Heart right ventricle (tissue), 16 donors: ENCODE results near the gene IL18R1. TPM values are rescaled to one million over a fixed set of nuclear protein-coding genes. Genes with fewer than 3 reads are reported as not detected.
"Not testable (repeated sequence)": the region's sequence is repeated elsewhere in the genome, so short reads cannot be mapped to it uniquely, and the experiment has no call there.

ENCODE experiments used
- ATAC-seq, 8 donors: fragments of 200-7000 bp; cut with Tn5 transposase; one replicate each; pipeline ENCODE4 v1.9.1; 2020; ENCODE audit warnings: mild to moderate bottlenecking in 8 of 8, moderate library complexity in 8 of 8, moderate number of reproducible peaks in 1 of 8
- DNase-seq, 2 donors: peaks; one replicate each; pipeline ENCODE4 v3.0.0-alpha.2; 2020
- H3K27ac ChIP-seq, 10 donors: fragments of 200-600 bp; sonication (generic) in 2 of 10; one replicate each; pipeline versions ENCODE4 v1.5.0 to v1.8.0; 2020 to 2022; ENCODE audit warnings: mild to moderate bottlenecking in 3 of 10
- H3K27me3 ChIP-seq, 7 donors: fragments of 200-600 bp; one replicate each; pipeline ENCODE4 v1.8.0; 2021 to 2022; ENCODE audit warnings: mild to moderate bottlenecking in 2 of 7
- H3K36me3 ChIP-seq, 9 donors: fragments of 200-600 bp; sonication (generic) in 1 of 9; one replicate each; pipeline versions ENCODE4 v1.5.0 to v1.8.0; 2020 to 2022; ENCODE audit warnings: mild to moderate bottlenecking in 2 of 9
- H3K4me1 ChIP-seq, 9 donors: fragments of 200-600 bp; sonication (generic) in 1 of 9; one replicate each; pipeline versions ENCODE4 v1.5.0 to v1.8.0; 2020 to 2022; ENCODE audit warnings: mild to moderate bottlenecking in 4 of 9
- H3K4me3 ChIP-seq, 10 donors: fragments of 200-600 bp; sonication (generic) in 2 of 10; one replicate each; pipeline versions ENCODE4 v1.5.0 to v1.8.0; 2020 to 2022; ENCODE audit warnings: mild to moderate bottlenecking in 7 of 10, moderate library complexity in 2 of 10
- H3K9me3 ChIP-seq, 11 donors: fragments of 200-600 bp in 10 of 11; sonication (generic) in 2 of 11; one replicate each; pipeline versions ENCODE4 v1.5.0 to v1.8.0; 2013 to 2022; ENCODE audit warnings: mild to moderate bottlenecking in 2 of 11, control low read depth in 1 of 11, moderate library complexity in 1 of 11
- WGBS, 2 donors: extraction: QIAGEN DNeasy Blood & Tissue Kit; methylation state at CpG; one replicate each; pipeline ENCODE4 v1.1.7; 2013; ENCODE audit warnings: inconsistent platforms in 1 of 2; 5-methylcytosine and 5-hydroxymethylcytosine counted together
- intact Hi-C, 10 donors: fragments of 100-400 bp; cut with DNase I; formaldehyde crosslinking; loops; one replicate each; pipeline versions ENCODE4 v1.11.1 to v1.14.2; 2022
- polyA plus RNA-seq, 2 donors: library from polyadenylated mRNA; stranded (reverse); fragments of 200-250 nt; gene quantifications; one replicate each; pipeline ENCODE4 v1.2.3, GENCODE V29; 2013
- total RNA-seq, 10 donors: library from RNA; stranded (reverse); fragmentation: NEBNext Ultra II Directional in 3 of 10; extraction: Animal tissue kit (Norgen Biotek cat#: 25700) in 3 of 10; gene quantifications; one replicate each; pipeline versions ENCODE4 v1.2.1 to v1.2.4, GENCODE V29; 2021 to 2023
- TF ChIP-seq, protein P1 (sequence below), 9 donors: fragments of 200-600 bp; sonication (generic) in 2 of 9; IDR thresholded peaks; one replicate each; pipeline versions ENCODE4 v1.5.0 to v1.8.0; 2021 to 2022; ENCODE audit warnings: antibody characterized with exemption in 9 of 9, mild to moderate bottlenecking in 5 of 9, moderate library complexity in 1 of 9
- donor health status: Arrhythmogenic right ventricular cardiomyopathy.
- donor health status: ischemic (EF 13 %, LVEDD 7.1; RV severe dilation, severe dysfunction).
- donor health status: healthy with polysubstance abuse.
- donor health status: DM: no; HTN: yes; CAD: no.
- donor health status: DM: no; HTN: no; CAD: no.
- donor health status: ischemic (EF 25% LVEDD 6.9; RV normal size, moderate dysfunction).
- donor health status: ischemic (EF 25% LVEDD 5.7; RV mildly dilated, moderate dysfunction).
- donor health status: healthy.
- donor health status: DM: yes; HTN: yes; CAD: no.
- donor health status: Ischemic cardiomyopathy.
- donor health status: ischemic (EF 35%, LVEDD 5.7; RV mildly dilated, moderate dysfunction).
- donor health status: nonischemic (EF 11% LVEDD 7.7; RV severe dilation, severe dysfunction).
- donor health status: DM: yes; HTN: yes; CAD: no.
- donor health status: PGD.
- donor health status: ischemic (EF 29% LVEDD 5.4; RV normal size, mild dysfunction).
- donor health status: nonischemic (EF 23%, LVEDD 6.1; RV moderate dilation, normal function).

The IL18R1 gene
- total and polyA plus RNA-seq, 12 donors, result 0.06 to 4.9 (median 1.2) TPM

DNA sequence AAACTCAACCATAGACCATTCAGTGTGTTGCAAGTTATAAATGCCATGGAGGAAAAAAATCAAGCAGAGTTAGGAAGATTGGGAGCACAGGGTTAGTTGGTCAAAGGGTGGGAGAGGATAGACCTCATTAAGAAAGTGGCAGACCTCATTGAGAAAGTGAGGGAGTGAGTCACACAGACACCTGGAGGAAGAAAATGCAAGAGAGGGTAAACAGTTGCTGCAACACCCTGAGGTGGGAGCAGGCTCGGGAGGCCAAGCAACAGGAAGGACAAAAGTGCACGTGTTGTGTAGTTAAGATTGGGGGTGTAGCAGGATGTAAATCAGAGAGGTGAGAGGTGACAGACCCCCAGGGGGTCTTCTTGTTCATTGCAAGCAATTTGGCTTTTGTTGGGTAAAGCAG is 37.9 kb upstream of the IL18R1 start:
- TF ChIP-seq, protein P1, sequence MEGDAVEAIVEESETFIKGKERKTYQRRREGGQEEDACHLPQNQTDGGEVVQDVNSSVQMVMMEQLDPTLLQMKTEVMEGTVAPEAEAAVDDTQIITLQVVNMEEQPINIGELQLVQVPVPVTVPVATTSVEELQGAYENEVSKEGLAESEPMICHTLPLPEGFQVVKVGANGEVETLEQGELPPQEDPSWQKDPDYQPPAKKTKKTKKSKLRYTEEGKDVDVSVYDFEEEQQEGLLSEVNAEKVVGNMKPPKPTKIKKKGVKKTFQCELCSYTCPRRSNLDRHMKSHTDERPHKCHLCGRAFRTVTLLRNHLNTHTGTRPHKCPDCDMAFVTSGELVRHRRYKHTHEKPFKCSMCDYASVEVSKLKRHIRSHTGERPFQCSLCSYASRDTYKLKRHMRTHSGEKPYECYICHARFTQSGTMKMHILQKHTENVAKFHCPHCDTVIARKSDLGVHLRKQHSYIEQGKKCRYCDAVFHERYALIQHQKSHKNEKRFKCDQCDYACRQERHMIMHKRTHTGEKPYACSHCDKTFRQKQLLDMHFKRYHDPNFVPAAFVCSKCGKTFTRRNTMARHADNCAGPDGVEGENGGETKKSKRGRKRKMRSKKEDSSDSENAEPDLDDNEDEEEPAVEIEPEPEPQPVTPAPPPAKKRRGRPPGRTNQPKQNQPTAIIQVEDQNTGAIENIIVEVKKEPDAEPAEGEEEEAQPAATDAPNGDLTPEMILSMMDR (IDR thresholded peaks at IDR 0.05), result no peak
- intact Hi-C loops, result no loop called here
- Histone ChIP-seq H3K27me3 (peaks cover 0 to 7% (median 0%) of the 10 kb centered on the region in 7 donors), H3K4me3 (no peak overlapping the region), H3K27ac (no peak overlapping the region), H3K4me1 (no peaks in the 10 kb centered on the region), H3K9me3 (no peaks in the 10 kb centered on the region), H3K36me3 (no peaks in the 10 kb centered on the region)
- ATAC-seq (no peak), DNase-seq (no peak)
- WGBS, 2 donors, result 43 to 44% methylated on average over 2 of the region's 2 CpGs

DNA sequence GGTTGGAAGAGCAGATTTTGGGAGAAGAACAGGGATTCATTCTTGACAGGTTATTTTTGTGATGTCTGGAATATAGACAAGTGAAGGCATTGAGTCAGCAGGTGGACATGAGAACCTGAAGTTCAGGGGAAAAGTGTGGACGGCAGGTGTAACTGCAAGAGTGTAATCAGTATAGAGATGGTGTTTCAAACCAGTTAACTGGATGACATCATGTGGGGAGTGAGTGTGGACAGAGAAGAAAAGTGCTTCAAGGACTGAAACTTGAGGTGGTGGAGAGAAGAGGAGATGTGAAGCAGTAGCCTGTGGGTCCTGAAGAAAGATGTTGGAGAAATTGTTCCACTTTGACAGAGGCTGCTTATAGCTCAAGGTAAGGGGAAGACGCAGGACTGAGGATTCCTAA is 37.2 kb upstream of the IL18R1 start:
- ATAC-seq (no peak), DNase-seq (no peak)
- Histone ChIP-seq H3K27me3 (peaks cover 0 to 7% (median 0%) of the 10 kb centered on the region in 7 donors), H3K27ac (no peak overlapping the region), H3K36me3 (no peaks in the 10 kb centered on the region), H3K9me3 (peaks cover 0 to 1% (median 0%) of the 10 kb centered on the region in 11 donors), H3K4me1 (no peaks in the 10 kb centered on the region), H3K4me3 (no peak overlapping the region)
- WGBS, 2 donors, result 94 to 95% methylated on average over 2 of the region's 2 CpGs
- TF ChIP-seq, protein P1 (IDR thresholded peaks at IDR 0.05), result no peak
- intact Hi-C loops, result no loop called here

DNA sequence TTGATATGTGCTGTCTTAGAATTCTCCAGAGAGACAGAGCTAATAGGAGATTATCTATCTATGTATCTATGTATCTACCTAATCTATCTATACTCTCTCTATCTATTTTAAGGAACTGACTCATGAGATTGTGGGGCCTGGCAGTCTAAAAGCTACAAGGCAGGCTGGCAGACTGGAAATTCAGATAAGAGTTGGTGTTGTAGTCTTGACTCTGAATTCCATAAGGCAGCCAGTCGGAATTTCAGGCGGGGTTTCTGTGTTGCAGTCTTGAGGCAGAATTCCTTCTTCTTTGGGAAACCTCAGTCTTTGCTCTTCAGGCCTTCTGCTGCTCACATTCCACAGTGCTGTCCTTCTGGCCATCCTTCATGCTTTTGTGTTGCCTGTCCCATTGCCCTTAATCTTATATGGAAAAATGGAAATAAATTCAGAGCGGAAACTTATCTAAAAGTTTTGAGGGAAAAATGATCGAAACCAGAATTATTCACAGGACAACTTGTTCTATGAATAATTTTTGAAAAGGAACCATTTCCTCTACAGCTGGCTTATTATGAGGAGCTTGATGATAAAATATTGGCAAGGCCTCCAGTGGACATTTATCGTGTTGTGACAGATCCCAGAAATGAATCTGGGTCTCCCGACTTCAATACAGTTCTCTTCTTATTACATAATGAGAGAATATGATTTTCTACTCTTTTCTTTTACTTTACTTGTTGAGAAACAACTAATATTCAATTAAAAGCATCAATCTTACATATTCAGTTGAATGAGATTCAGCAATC is 33.5 kb upstream of the IL18R1 start:
- Histone ChIP-seq H3K36me3 (no peaks in the 10 kb centered on the region), H3K4me1 (no peaks in the 10 kb centered on the region), H3K9me3 (peaks cover 0 to 5% (median 0%) of the 10 kb centered on the region in 11 donors), H3K4me3 (no peak overlapping the region), H3K27me3 (peaks cover 0 to 7% (median 0%) of the 10 kb centered on the region in 7 donors), H3K27ac (peak overlapping the region in 2 of 10 donors; percentile 25 to 59)
- 47 to 63% methylated on average over 6 of the region's 6 CpGs for WGBS, 2 donors
- intact Hi-C loops, result no loop called here
- ATAC-seq (peak in 2 of 8 donors; percentile 46 to 55), DNase-seq (no peak)
- TF ChIP-seq, protein P1 (IDR thresholded peaks at IDR 0.05), result no peak

DNA sequence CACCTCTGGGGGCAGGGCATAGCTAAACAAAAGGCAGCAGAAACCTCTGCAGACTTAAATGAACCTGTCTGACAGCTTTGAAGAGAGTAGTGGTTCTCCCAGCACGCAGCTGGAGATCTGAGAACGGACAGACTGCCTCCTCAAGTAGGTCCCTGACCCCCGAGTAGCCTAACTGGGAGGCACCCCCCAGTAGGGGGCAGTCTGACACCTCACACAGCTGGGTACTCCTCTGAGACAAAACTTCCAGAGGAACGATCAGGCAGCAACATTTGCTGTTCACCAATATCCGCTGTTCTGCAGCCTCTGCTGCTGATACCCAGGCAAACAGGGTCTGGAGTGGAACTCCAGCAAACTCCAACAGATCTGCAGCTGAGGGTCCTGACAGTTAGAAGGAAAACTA is 30.7 kb upstream of the IL18R1 start:
- H3K27me3 ChIP-seq, DNase-seq, ATAC-seq, H3K4me1 ChIP-seq, H3K36me3 ChIP-seq, H3K4me3 ChIP-seq, H3K9me3 ChIP-seq, intact Hi-C loops, H3K27ac ChIP-seq: not testable (repeated sequence)
- WGBS, 2 donors, result 81 to 96% methylated on average over 4 to 5 of the region's 5 CpGs
